HepG2 (cell line): ENCODE data around the gene OLAH. TPM values are rescaled to one million over a fixed set of nuclear protein-coding genes. Genes with fewer than 3 reads are reported as not detected.

Experiments used
- CBX2 ChIP-seq, 2 experiments: fragments of 200-600 bp in 1 of 2; sonication (generic); formaldehyde crosslinking in 1 of 2; IDR thresholded peaks; 2 replicates each; pipeline versions ENCODE4 v1.7.0 to v1.8.1; 2018 to 2022; ENCODE audit warnings: low read depth in 2 of 2, low read length in 1 of 2, mild to moderate bottlenecking in 1 of 2, missing genetic modification reagents in 1 of 2
- ISX ChIP-seq: sonication (generic); formaldehyde crosslinking; conservative IDR thresholded peaks from 2 replicates; pipeline ENCODE4 v1.5.0; 2020; ENCODE audit warnings: missing genetic modification reagents
- JARID2 ChIP-seq: sonication (generic); formaldehyde crosslinking; IDR thresholded peaks from 2 replicates; pipeline ENCODE4 v1.8.1; 2023; ENCODE audit warnings: missing genetic modification reagents, inconsistent platforms; ENCODE audit not compliant: insufficient replicate concordance
- POLR2A ChIP-seq, 2 experiments: IDR thresholded peaks; 2 replicates each; pipeline ENCODE4 v1.6.1; 2011; ENCODE audit warnings: low read depth in 2 of 2, low read length in 2 of 2, mild to moderate bottlenecking in 1 of 2, moderate library complexity in 1 of 2; ENCODE audit not compliant: insufficient read depth in 1 of 2
- PRPF4 ChIP-seq: fragments of 200-400 bp; formaldehyde crosslinking; IDR thresholded peaks from 2 replicates; pipeline ENCODE4 v1.6.1; 2016; ENCODE audit warnings: low read length, low read depth; ENCODE audit not compliant: poor library complexity, severe bottlenecking
- REXO4 ChIP-seq: sonication (generic); formaldehyde crosslinking; IDR thresholded peaks from 2 replicates; pipeline ENCODE4 v1.8.0; 2022; ENCODE audit warnings: missing genetic modification reagents, mild to moderate bottlenecking, borderline replicate concordance
- SMAD3 ChIP-seq: sonication (generic); formaldehyde crosslinking; IDR thresholded peaks from 2 replicates; pipeline ENCODE4 v1.4.0; 2020; ENCODE audit warnings: missing genetic modification reagents
- THAP11 ChIP-seq: IDR thresholded peaks from 2 replicates; pipeline ENCODE4 v1.6.1; 2016; ENCODE audit warnings: missing biosample characterization, missing genetic modification reagents
- TP53 ChIP-seq: sonication (generic); formaldehyde crosslinking; conservative IDR thresholded peaks from 2 replicates; pipeline ENCODE4 v1.4.0; 2020; ENCODE audit warnings: missing genetic modification reagents
- ZBTB3 ChIP-seq: sonication (generic); formaldehyde crosslinking; IDR thresholded peaks from 2 replicates; pipeline ENCODE4 v1.4.0; 2020; ENCODE audit warnings: low read depth, mild to moderate bottlenecking, moderate library complexity, missing genetic modification reagents, borderline replicate concordance
- ZNF205 ChIP-seq: IDR thresholded peaks from 2 replicates; pipeline ENCODE4 v1.6.1; 2018; ENCODE audit warnings: missing biosample characterization, missing genetic modification reagents
- ZNF3 ChIP-seq: IDR thresholded peaks from 2 replicates; pipeline ENCODE4 v1.7.0; 2017; ENCODE audit warnings: inconsistent platforms
- ZNF354B ChIP-seq: sonication (generic); formaldehyde crosslinking; IDR thresholded peaks from 2 replicates; pipeline ENCODE4 v1.8.0; 2022; ENCODE audit warnings: mild to moderate bottlenecking, missing genetic modification reagents
- ZNF766 ChIP-seq: sonication (generic); formaldehyde crosslinking; IDR thresholded peaks from 2 replicates; pipeline ENCODE4 v1.5.0; 2020; ENCODE audit warnings: missing genetic modification reagents, borderline replicate concordance
- ZNF781 ChIP-seq: sonication (generic); formaldehyde crosslinking; IDR thresholded peaks from 2 replicates; pipeline ENCODE4 v1.5.1; 2020; ENCODE audit warnings: borderline replicate concordance, mild to moderate bottlenecking, missing genetic modification reagents; ENCODE audit errors: not compliant biosample characterization
- polyA plus RNA-seq, 8 experiments: library from polyadenylated mRNA; depleted of rRNA in 3 of 8; stranded (reverse) in 7 of 8; unstranded in 1 of 8; fragments of >200 nt; fragmentation: Illumina TruSeq in 4 of 8; extraction: Trizol in 4 of 8; gene quantifications; 2 replicates each; pipeline versions ENCODE4 v1.2.1 to v1.2.3, GENCODE V29; 2011 to 2016; ENCODE audit warnings: low read depth in 4 of 8, missing spikeins in 1 of 8, mixed read lengths in 1 of 8; ENCODE audit not compliant: insufficient read depth in 1 of 8
- total RNA-seq, 5 experiments: library from RNA; depleted of rRNA; stranded (reverse); fragments of >200 nt; fragmentation: Illumina TruSeq; extraction: Trizol; gene quantifications; 2 replicates each; pipeline ENCODE4 v1.2.3, GENCODE V29; 2016; ENCODE audit warnings: low read depth in 1 of 5
- TF ChIP-seq, protein P1 (sequence below): IDR thresholded peaks from 2 replicates; pipeline ENCODE4 v1.6.1; 2018; ENCODE audit warnings: missing genetic modification reagents
- TF ChIP-seq, protein P2 (sequence below): sonication (generic); formaldehyde crosslinking; IDR thresholded peaks from 2 replicates; pipeline ENCODE4 v1.9.0; 2021; ENCODE audit warnings: missing genetic modification reagents, borderline replicate concordance
- TF ChIP-seq, protein P3 (sequence below): sonication (generic); formaldehyde crosslinking; IDR thresholded peaks from 2 replicates; pipeline ENCODE4 v1.5.0; 2020; ENCODE audit warnings: mild to moderate bottlenecking, missing genetic modification reagents, moderate library complexity
- TF ChIP-seq, protein P4 (sequence below): IDR thresholded peaks from 2 replicates; pipeline ENCODE4 v1.6.1; 2016; ENCODE audit warnings: low read depth, borderline replicate concordance
- TF ChIP-seq, protein P5 (sequence below): IDR thresholded peaks from 2 replicates; pipeline ENCODE4 v1.6.1; 2012; ENCODE audit warnings: inconsistent platforms
- TF ChIP-seq, protein P6 (sequence below): sonication (generic); formaldehyde crosslinking; IDR thresholded peaks from 2 replicates; pipeline ENCODE4 v1.8.1; 2023; ENCODE audit warnings: mild to moderate bottlenecking, moderate library complexity, missing genetic modification reagents

OLAH gene
- total and polyA plus RNA-seq, 2 of the 13 experiments (the other 11 are each of a cell fraction or from before 2014, with no cell fraction given): 0.13 TPM; not detected in 1

DNA sequence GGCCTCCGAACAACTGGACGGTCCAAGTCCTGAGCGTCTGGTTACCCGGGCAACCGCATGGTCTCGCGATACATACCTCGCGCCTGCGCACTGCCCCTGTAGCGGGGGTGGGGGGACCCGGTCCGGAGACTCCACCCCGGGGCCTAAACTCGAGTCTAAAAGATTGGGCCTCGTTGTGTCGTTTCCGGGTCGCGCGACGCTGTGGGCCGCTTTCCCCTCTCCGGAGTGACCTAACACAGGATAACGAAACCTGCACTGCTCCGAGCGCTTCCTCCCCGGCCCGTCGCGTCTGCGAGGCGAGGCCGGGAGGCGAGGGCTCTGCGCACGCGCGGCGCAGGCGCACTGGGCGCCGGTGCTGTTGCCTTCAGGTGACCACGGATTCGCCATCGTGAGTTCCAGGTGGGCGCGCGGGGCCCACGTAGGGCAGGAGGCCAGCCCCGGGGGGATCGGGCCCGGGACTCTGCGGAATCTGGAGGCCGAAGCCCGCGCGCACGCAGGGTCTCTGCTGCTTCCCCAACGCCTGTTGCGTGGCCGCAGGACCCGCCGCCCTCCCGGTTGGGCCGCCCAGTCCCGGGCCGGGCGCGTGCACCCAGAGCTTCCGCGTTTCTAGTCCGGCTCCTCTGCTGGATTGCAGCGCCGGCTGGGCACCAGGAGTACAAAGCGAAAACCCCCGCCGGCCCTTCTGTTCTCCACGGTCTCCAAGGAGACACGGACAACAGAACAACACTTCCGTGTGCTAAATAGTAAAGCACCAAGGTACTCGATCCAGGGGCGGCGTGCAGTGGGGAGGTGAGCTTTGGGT lies 53.5 kb downstream of the OLAH start, which contains the start of gene RPP38 (continued):
- TF ChIP-seq, protein P1, sequence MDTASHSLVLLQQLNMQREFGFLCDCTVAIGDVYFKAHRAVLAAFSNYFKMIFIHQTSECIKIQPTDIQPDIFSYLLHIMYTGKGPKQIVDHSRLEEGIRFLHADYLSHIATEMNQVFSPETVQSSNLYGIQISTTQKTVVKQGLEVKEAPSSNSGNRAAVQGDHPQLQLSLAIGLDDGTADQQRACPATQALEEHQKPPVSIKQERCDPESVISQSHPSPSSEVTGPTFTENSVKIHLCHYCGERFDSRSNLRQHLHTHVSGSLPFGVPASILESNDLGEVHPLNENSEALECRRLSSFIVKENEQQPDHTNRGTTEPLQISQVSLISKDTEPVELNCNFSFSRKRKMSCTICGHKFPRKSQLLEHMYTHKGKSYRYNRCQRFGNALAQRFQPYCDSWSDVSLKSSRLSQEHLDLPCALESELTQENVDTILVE (CRISPR knock-in tag): peak; percentile 40; the same call in 1 of the 2 replicates
- TF ChIP-seq POLR2A (IDR thresholded peaks at IDR 0.05; ENCODE audit: insufficient read depth in 1 of 2, low read depth in 2 of 2, low read length in 2 of 2) (peak; percentile 66 to 95), REXO4 (CRISPR knock-in tag) (no peak; the same call in 1 of the 2 replicates), ZNF781 (CRISPR knock-in tag) (no peak), SMAD3 (CRISPR knock-in tag) (no peak; the same call in 1 of the 2 replicates), ISX (CRISPR knock-in tag) (0 out of 2 replicates have a peak, but pooled peaks have one; percentile 35), JARID2 (CRISPR knock-in tag) (no peak), TP53 (CRISPR knock-in tag) (0 out of 2 replicates have a peak, but pooled peaks have one; percentile 16), ZBTB3 (CRISPR knock-in tag) (peak; percentile 71; the same call in 1 of the 2 replicates), ZNF766 (CRISPR knock-in tag) (peak; percentile 50; the same call in 1 of the 2 replicates), PRPF4 (no peak), ZNF205 (peak; percentile 26; the same call in 1 of the 2 replicates), ZNF354B (CRISPR knock-in tag) (peak; percentile 96), THAP11 (CRISPR knock-in tag) (peak; percentile 83), CBX2 (IDR thresholded peaks at IDR 0.05; ENCODE audit: low read depth, low read length) (no peak), CBX2 (CRISPR knock-in tag; IDR thresholded peaks at IDR 0.05; ENCODE audit: low read depth) (no peak), ZNF3 (CRISPR knock-in tag) (no peak)
- TF ChIP-seq, protein P2, sequence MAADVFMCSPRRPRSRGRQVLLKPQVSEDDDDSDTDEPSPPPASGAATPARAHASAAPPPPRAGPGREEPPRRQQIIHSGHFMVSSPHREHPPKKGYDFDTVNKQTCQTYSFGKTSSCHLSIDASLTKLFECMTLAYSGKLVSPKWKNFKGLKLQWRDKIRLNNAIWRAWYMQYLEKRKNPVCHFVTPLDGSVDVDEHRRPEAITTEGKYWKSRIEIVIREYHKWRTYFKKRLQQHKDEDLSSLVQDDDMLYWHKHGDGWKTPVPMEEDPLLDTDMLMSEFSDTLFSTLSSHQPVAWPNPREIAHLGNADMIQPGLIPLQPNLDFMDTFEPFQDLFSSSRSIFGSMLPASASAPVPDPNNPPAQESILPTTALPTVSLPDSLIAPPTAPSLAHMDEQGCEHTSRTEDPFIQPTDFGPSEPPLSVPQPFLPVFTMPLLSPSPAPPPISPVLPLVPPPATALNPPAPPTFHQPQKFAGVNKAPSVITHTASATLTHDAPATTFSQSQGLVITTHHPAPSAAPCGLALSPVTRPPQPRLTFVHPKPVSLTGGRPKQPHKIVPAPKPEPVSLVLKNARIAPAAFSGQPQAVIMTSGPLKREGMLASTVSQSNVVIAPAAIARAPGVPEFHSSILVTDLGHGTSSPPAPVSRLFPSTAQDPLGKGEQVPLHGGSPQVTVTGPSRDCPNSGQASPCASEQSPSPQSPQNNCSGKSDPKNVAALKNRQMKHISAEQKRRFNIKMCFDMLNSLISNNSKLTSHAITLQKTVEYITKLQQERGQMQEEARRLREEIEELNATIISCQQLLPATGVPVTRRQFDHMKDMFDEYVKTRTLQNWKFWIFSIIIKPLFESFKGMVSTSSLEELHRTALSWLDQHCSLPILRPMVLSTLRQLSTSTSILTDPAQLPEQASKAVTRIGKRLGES (CRISPR knock-in tag): peak; percentile 76; the same call in 1 of the 2 replicates
- TF ChIP-seq, protein P3, sequence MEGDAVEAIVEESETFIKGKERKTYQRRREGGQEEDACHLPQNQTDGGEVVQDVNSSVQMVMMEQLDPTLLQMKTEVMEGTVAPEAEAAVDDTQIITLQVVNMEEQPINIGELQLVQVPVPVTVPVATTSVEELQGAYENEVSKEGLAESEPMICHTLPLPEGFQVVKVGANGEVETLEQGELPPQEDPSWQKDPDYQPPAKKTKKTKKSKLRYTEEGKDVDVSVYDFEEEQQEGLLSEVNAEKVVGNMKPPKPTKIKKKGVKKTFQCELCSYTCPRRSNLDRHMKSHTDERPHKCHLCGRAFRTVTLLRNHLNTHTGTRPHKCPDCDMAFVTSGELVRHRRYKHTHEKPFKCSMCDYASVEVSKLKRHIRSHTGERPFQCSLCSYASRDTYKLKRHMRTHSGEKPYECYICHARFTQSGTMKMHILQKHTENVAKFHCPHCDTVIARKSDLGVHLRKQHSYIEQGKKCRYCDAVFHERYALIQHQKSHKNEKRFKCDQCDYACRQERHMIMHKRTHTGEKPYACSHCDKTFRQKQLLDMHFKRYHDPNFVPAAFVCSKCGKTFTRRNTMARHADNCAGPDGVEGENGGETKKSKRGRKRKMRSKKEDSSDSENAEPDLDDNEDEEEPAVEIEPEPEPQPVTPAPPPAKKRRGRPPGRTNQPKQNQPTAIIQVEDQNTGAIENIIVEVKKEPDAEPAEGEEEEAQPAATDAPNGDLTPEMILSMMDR (CRISPR knock-in tag): no peak
- TF ChIP-seq, protein P4, sequence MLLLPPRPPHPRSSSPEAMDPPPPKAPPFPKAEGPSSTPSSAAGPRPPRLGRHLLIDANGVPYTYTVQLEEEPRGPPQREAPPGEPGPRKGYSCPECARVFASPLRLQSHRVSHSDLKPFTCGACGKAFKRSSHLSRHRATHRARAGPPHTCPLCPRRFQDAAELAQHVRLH (CRISPR knock-in tag): no peak; the same call in 1 of the 2 replicates
- TF ChIP-seq, protein P5, sequence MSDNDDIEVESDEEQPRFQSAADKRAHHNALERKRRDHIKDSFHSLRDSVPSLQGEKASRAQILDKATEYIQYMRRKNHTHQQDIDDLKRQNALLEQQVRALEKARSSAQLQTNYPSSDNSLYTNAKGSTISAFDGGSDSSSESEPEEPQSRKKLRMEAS: peak; percentile 92
- TF ChIP-seq, protein P6, sequence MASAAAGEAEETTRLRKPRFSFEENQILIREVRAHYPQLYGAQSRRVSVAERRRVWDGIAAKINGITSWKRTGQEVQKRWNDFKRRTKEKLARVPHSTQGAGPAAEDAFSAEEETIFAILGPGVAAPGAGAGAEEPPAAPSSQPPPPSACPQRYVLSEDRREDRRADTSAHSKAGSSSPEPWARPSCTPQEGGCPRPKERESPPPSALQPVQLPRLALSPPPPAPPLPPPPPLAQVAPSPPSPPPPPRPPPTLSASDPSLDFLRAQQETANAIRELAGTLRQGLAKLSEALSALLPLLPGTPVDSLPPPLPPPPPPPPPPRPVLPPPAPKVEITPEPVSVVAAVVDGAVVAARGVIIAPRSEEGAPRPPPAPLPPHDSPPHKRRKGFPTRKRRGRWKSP (CRISPR knock-in tag): peak; percentile 70; the same call in 1 of the 2 replicates
